WI38 (cell line): ENCODE measurements around the gene STARD3NL.

ENCODE experiments used
- H3K4me3 ChIP-seq: 2 replicates; pipeline ENCODE4 v1.5.1; 2011; ENCODE audit warnings: low read depth, mild to moderate bottlenecking, control low read depth, low read length
- TF ChIP-seq, protein P1 (sequence below): IDR thresholded peaks from 2 replicates; pipeline ENCODE4 v1.5.1; 2012; ENCODE audit warnings: low read depth, mild to moderate bottlenecking, control low read depth, low read length

The STARD3NL gene

DNA sequence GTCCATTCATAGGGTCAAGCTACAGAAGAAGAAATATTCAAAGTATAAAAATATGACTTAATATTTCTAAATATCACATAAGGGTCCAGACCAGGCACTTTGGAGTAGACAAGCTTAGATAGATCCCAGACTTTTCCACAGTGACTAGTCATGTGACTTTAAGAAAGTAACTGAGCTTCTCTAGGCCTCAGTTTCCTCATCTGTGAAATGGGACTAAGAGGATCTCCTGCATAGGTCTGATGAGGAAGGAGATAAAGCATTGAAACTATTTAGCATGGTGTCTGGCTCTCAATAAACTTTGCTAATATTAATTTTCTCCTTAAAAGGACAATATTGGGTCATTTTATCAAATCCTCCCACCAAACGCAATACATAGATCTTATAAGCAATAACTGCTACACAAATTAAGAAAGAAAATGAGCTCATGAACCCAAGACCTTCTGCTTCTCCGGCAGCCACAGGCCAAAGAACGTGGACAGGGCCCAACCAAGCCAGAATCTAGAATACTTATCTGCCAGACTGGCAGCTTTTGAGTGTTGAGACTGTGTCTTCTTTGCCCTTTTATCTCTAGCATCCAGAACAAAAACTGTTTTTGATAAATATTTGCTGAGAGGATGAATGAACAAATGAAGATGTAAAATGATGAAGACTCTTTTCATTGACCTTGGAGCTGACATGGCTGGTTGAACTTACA is 97.0 kb downstream of the STARD3NL start:
- TF ChIP-seq, protein P1, sequence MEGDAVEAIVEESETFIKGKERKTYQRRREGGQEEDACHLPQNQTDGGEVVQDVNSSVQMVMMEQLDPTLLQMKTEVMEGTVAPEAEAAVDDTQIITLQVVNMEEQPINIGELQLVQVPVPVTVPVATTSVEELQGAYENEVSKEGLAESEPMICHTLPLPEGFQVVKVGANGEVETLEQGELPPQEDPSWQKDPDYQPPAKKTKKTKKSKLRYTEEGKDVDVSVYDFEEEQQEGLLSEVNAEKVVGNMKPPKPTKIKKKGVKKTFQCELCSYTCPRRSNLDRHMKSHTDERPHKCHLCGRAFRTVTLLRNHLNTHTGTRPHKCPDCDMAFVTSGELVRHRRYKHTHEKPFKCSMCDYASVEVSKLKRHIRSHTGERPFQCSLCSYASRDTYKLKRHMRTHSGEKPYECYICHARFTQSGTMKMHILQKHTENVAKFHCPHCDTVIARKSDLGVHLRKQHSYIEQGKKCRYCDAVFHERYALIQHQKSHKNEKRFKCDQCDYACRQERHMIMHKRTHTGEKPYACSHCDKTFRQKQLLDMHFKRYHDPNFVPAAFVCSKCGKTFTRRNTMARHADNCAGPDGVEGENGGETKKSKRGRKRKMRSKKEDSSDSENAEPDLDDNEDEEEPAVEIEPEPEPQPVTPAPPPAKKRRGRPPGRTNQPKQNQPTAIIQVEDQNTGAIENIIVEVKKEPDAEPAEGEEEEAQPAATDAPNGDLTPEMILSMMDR = no peak
- no peak overlapping the region for H3K4me3 ChIP-seq

DNA sequence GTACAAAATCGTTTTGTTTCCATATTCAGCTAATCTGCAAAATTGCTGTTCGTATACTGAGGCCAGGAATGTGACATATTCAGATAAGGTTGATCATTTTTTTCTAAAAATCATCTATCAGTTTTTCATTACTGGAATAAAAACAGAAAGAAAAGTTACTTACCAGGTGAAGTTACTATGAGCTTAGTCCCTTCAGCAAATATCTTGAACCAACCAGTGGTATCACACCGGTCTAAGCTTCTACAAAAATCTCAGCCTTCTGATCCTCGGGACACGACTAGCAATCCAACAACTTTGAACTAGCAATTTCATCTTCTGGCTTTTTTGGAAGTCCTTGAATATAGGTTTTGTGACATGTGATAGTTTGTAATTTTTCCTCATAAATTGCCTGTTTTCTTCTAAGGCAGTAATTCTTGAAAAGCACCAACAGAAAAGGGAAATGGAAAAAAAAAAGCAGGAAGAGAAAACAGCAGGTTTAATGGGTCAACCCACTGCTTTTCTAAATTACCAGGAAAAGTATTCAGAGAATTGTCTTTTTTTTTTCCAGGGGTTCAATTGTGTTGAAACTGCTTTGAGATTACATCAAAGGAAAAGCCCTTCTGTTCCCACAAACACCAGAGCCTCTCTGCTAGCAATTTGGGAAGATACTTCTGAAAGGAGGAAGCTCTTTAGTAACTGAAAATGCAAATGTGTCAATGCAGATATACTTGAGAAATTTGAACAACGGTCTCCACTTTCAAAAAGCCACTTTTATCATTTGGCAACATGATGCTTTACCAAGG is 98.2 kb downstream of the STARD3NL start:
- H3K4me3 ChIP-seq = no peak overlapping the region
- TF ChIP-seq, protein P1 = no peak

DNA sequence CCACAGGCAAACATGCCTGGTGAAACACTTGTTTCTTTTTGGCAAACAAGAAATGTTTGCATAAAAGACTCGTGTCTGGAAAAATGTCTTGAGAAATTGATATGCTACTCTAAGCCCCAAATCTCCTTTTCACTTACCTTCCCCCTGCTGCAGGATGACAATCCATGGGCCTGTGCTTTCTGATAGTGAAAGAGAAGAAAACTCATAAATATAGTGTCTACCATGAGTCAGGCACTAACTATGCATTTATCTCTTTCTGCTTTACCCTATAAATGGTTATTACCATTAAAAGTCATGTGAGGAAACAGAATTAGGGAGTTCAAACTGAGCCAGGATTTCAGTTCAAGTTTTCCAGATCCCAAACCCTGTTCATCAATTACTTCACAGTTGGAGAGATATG is 102.0 kb downstream of the STARD3NL start:
- TF ChIP-seq, protein P1 = no peak
- no peak overlapping the region for H3K4me3 ChIP-seq
